Measurements from ENCODE around the gene TSPAN4.

DNA sequence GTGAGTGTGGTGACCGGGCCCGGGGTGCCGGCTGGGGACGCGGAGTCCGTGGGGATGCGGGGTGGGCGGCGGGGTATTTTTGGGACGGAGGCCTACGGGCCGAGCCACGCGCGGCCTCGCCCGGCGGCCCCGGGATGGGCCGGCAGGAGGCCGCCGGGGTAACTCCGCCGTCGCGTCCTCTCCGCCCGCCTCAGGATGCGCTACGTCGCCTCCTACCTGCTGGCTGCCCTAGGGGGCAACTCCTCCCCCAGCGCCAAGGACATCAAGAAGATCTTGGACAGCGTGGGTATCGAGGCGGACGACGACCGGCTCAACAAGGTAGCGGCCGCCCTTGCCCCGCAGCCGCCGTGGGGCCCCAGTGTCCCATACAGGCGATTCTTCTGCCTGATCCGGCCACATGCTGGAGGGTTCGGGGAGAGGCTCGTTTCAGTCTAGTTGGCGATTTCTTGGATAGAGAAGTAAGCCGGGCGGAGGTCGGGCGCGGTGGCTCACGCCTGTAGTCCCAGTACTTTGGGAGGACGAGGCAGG is 32.5 kb upstream of the TSPAN4 start:
- TF ChIP-seq DPF2 (IDR thresholded peaks at IDR 0.05), result 0 out of 2 replicates have a peak, but pooled peaks have one; percentile 17
- no peak for TF ChIP-seq EP300 (IDR thresholded peaks at IDR 0.05; ENCODE audit: borderline replicate concordance in 1 of 2, control insufficient read depth in 1 of 2, low read depth in 2 of 2, low read length in 2 of 2)
- TF ChIP-seq BRCA1 (IDR thresholded peaks at IDR 0.05; ENCODE audit: low read depth, low read length), result no peak
- TF ChIP-seq RELA (IDR thresholded peaks at IDR 0.05; ENCODE audit: borderline replicate concordance, partially characterized antibody), result no peak
- no peak for TF ChIP-seq SPI1 (IDR thresholded peaks at IDR 0.05; ENCODE audit: borderline replicate concordance, insufficient read depth, low read depth, low read length)
- no peak for TF ChIP-seq RAD21 (IDR thresholded peaks at IDR 0.05; ENCODE audit: insufficient read depth, low read depth, low read length)
- TF ChIP-seq TCF12 (IDR thresholded peaks at IDR 0.05; ENCODE audit: low read depth, low read length), result no peak
